ENCODE results near the gene FANK1.

DNA sequence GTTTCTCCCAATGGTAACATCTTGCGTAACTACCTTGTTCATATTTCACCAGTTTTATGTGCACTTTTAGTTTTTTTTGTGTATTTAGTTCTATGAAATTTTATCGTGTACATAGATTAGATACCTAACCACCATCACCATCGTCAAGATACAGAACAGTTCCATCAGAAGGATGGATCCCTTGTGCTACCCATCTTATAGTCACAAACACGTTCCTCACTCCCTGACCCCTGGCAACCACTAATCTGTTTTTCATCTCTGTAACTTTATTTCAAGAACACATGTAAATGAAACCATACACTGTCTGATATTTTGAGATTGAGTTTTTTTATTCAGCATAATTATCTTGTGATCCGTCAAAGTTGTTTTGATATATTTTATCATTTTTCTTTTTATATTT is 29.9 kb downstream of the FANK1 start:
- TF ChIP-seq RAD21 (IDR thresholded peaks at IDR 0.05; ENCODE audit: low read depth) (no peak), EP300 (IDR thresholded peaks at IDR 0.05; ENCODE audit: borderline replicate concordance) (no peak), EGR1 (IDR thresholded peaks at IDR 0.05) (no peak)

All from Ishikawa (cell line).